ENCODE results near the gene BBS9. TPM values are rescaled to one million over a fixed set of nuclear protein-coding genes. Genes with fewer than 3 reads are reported as not detected.

BBS9 gene
- polyA plus RNA-seq, 1 donor from 2014 or later: 9.8 TPM

GRCh38 chr7:33276729-33277128, 147.4 kb downstream of the BBS9 start:
- Histone ChIP-seq H2AFZ (ENCODE audit: low read depth, low read length) (no peak overlapping the region), H3F3A (ENCODE audit: insufficient read depth, low read length, poor library complexity, severe bottlenecking) (no peaks in the 10 kb centered on the region), H3K36me3 (ENCODE audit: insufficient read depth, low read length) (peaks cover 3% of the 10 kb centered on the region), H3K27me3 (ENCODE audit: insufficient read depth, low read depth, low read length) (no peaks in the 10 kb centered on the region), H3K79me2 (replicated peaks; ENCODE audit: insufficient read depth, low read length) (no peaks in the 10 kb centered on the region), H3K27ac (ENCODE audit: low read length) (no peak overlapping the region), H3K9me3 (ENCODE audit: low read length) (peaks cover 6% of the 10 kb centered on the region), H3K9ac (ENCODE audit: low read length) (no peak overlapping the region), H3K9me2 (ENCODE audit: insufficient read depth, low read length) (no peaks in the 10 kb centered on the region), H3K4me2 (ENCODE audit: low read length) (no peak overlapping the region), H3K4me3 (ENCODE audit: low read length) (no peak overlapping the region), H4K20me1 (ENCODE audit: insufficient read depth) (no peaks in the 10 kb centered on the region)
- TF ChIP-seq SMC3 (conservative IDR thresholded peaks at IDR 0.05; ENCODE audit: poor library complexity) (no peak), REST (IDR thresholded peaks at IDR 0.05; ENCODE audit: borderline replicate concordance) (no peak), CTCF (IDR thresholded peaks at IDR 0.05; ENCODE audit: poor library complexity, severe bottlenecking) (no peak), EP300 (conservative IDR thresholded peaks at IDR 0.05; ENCODE audit: poor library complexity, severe bottlenecking) (no peak), MXI1 (conservative IDR thresholded peaks at IDR 0.05; ENCODE audit: poor library complexity, severe bottlenecking) (no peak)

- H3K4me3 ChIP-seq (ENCODE audit: low read length): no peak overlapping the region
- H3K9ac ChIP-seq (ENCODE audit: low read length): no peak overlapping the region
- H2AFZ ChIP-seq (ENCODE audit: low read depth, low read length): no peak overlapping the region
- H3K36me3 ChIP-seq (ENCODE audit: insufficient read depth, low read length): peaks cover 3% of the 10 kb centered on the region
- H3K79me2 ChIP-seq (replicated peaks; ENCODE audit: insufficient read depth, low read length): no peaks in the 10 kb centered on the region
- H4K20me1 ChIP-seq (ENCODE audit: insufficient read depth): no peaks in the 10 kb centered on the region
- H3K9me2 ChIP-seq (ENCODE audit: insufficient read depth, low read length): no peaks in the 10 kb centered on the region
- no peak overlapping the region for H3K4me2 ChIP-seq (ENCODE audit: low read length)
- H3K27ac ChIP-seq (ENCODE audit: low read length): no peak overlapping the region
- no peaks in the 10 kb centered on the region for H3K27me3 ChIP-seq (ENCODE audit: insufficient read depth, low read depth, low read length)
- H3K9me3 ChIP-seq (ENCODE audit: low read length): peaks cover 6% of the 10 kb centered on the region
- H3F3A ChIP-seq (ENCODE audit: insufficient read depth, low read length, poor library complexity, severe bottlenecking): no peaks in the 10 kb centered on the region
- TF ChIP-seq RAD21 (conservative IDR thresholded peaks at IDR 0.05) (no peak), REST (IDR thresholded peaks at IDR 0.05; ENCODE audit: borderline replicate concordance) (no peak), SMC3 (conservative IDR thresholded peaks at IDR 0.05; ENCODE audit: poor library complexity) (no peak), CTCF (IDR thresholded peaks at IDR 0.05; ENCODE audit: poor library complexity, severe bottlenecking) (no peak), MXI1 (conservative IDR thresholded peaks at IDR 0.05; ENCODE audit: poor library complexity, severe bottlenecking) (no peak), EZH2 (IDR thresholded peaks at IDR 0.05; ENCODE audit: borderline replicate concordance, insufficient read depth, low read length, poor library complexity, severe bottlenecking) (no peak), POLR2AphosphoS5 (IDR thresholded peaks at IDR 0.05) (no peak), TAF1 (IDR thresholded peaks at IDR 0.05; ENCODE audit: low read depth) (no peak), EP300 (conservative IDR thresholded peaks at IDR 0.05; ENCODE audit: poor library complexity, severe bottlenecking) (no peak)
Measured at GRCh38 chr7:33278095-33278494, 148.7 kb downstream of the BBS9 start.

All from neural cell (in vitro differentiated cells).